K562 (cell line): ENCODE measurements around the gene PGLYRP1. TPM values are rescaled to one million over a fixed set of nuclear protein-coding genes. Genes with fewer than 3 reads are reported as not detected.
A peak's percentile ranks its signal among the peaks of the same experiment; 100 is the strongest.

ENCODE experiments used
- ATF1 ChIP-seq, 2 experiments: fragments of 450-650 bp in 1 of 2; IDR thresholded peaks; 2 replicates each; pipeline ENCODE4 v1.6.1; 2016; ENCODE audit warnings: missing compliant biosample characterization in 1 of 2, missing genetic modification characterization in 1 of 2
- COPS2 ChIP-seq: fragments of 450-650 bp; conservative IDR thresholded peaks from 2 replicates; pipeline ENCODE4 v1.6.1; 2016; ENCODE audit warnings: mild to moderate bottlenecking, moderate library complexity
- ELF4 ChIP-seq: fragments of 450-650 bp; formaldehyde crosslinking; IDR thresholded peaks from 2 replicates; pipeline ENCODE4 v1.4.0; 2022; ENCODE audit warnings: missing genetic modification characterization
- ETV5 ChIP-seq: sonication (generic); formaldehyde crosslinking; IDR thresholded peaks from 2 replicates; pipeline ENCODE4 v1.4.0; 2020; ENCODE audit warnings: low read depth, mild to moderate bottlenecking, missing genetic modification reagents
- HBP1 ChIP-seq: fragments of 450-650 bp; formaldehyde crosslinking; IDR thresholded peaks from 2 replicates; pipeline ENCODE4 v1.4.0; 2022; ENCODE audit warnings: missing genetic modification characterization
- HDAC6 ChIP-seq: IDR thresholded peaks from 2 replicates; pipeline ENCODE4 v1.6.1; 2012; ENCODE audit warnings: low read depth, mild to moderate bottlenecking, control low read depth, inconsistent platforms, low read length, moderate library complexity
- HMG20B ChIP-seq: fragments of 250-450 bp; sonication (Bioruptor Pico); IDR thresholded peaks from 2 replicates; pipeline ENCODE4 v1.5.0; 2021; ENCODE audit warnings: mild to moderate bottlenecking
- MAFK ChIP-seq: IDR thresholded peaks from 2 replicates; pipeline ENCODE4 v1.6.1; 2011; ENCODE audit warnings: low read length, improper control_type of control experiment
- MXD1 ChIP-seq: fragments of 250-450 bp; sonication (Bioruptor Pico); IDR thresholded peaks from 2 replicates; pipeline ENCODE4 v1.8.0; 2021; ENCODE audit warnings: borderline replicate concordance, mild to moderate bottlenecking, moderate library complexity; ENCODE audit not compliant: poor library complexity, severe bottlenecking
- NCOR1 ChIP-seq: fragments of 450-650 bp; IDR thresholded peaks from 2 replicates; pipeline ENCODE4 v1.6.1; 2016; ENCODE audit warnings: mild to moderate bottlenecking, moderate library complexity
- NR3C1 ChIP-seq: sonication (generic); formaldehyde crosslinking; IDR thresholded peaks from 2 replicates; pipeline ENCODE4 v1.8.1; 2022; ENCODE audit warnings: missing genetic modification reagents
- POLR2AphosphoS5 ChIP-seq: IDR thresholded peaks from 2 replicates; pipeline ENCODE4 v1.6.1; 2011; ENCODE audit warnings: mild to moderate bottlenecking, low read depth, low read length, moderate library complexity; ENCODE audit not compliant: control insufficient read depth, insufficient read depth
- POLR2G ChIP-seq: fragments of 200-400 bp; formaldehyde crosslinking; IDR thresholded peaks from 2 replicates; pipeline ENCODE4 v1.6.1; 2017; ENCODE audit warnings: low read depth, mild to moderate bottlenecking, antibody characterized with exemption, low read length, moderate library complexity
- SIRT6 ChIP-seq: IDR thresholded peaks from one replicate; pipeline ENCODE4 v1.6.1; 2012; ENCODE audit warnings: low read depth, mild to moderate bottlenecking, control low read depth, inconsistent platforms, low read length, moderate library complexity
- SRSF3 ChIP-seq: fragments of 200-400 bp; formaldehyde crosslinking; IDR thresholded peaks from 2 replicates; pipeline ENCODE4 v1.6.1; 2016; ENCODE audit warnings: mild to moderate bottlenecking, low read length, moderate library complexity; ENCODE audit not compliant: insufficient read depth
- TCF7 ChIP-seq: sonication (generic); IDR thresholded peaks from 2 replicates; pipeline ENCODE4 v1.6.1; 2016; ENCODE audit warnings: antibody characterized with exemption, borderline replicate concordance
- TEAD4 ChIP-seq, 2 experiments: sonication (generic) in 1 of 2; formaldehyde crosslinking in 1 of 2; IDR thresholded peaks; 2 replicates each; pipeline versions ENCODE4 v1.6.1 to v1.8.0; 2012 to 2022; ENCODE audit warnings: borderline replicate concordance in 1 of 2, inconsistent platforms in 1 of 2, low read length in 1 of 2, mild to moderate bottlenecking in 1 of 2, missing genetic modification reagents in 1 of 2
- THRA ChIP-seq: fragments of 450-650 bp; IDR thresholded peaks from 2 replicates; pipeline ENCODE4 v1.6.1; 2017; ENCODE audit warnings: mild to moderate bottlenecking, moderate library complexity
- ZBTB17 ChIP-seq: fragments of 450-650 bp; formaldehyde crosslinking; IDR thresholded peaks from 2 replicates; pipeline ENCODE4 v1.4.0; 2020; ENCODE audit warnings: mild to moderate bottlenecking
- ZNF124 ChIP-seq: sonication (generic); formaldehyde crosslinking; IDR thresholded peaks from 2 replicates; pipeline ENCODE4 v1.8.1; 2022; ENCODE audit warnings: missing genetic modification reagents
- ZNF146 ChIP-seq: IDR thresholded peaks from one replicate; pipeline ENCODE4 v1.6.1; 2018; ENCODE audit warnings: missing compliant biosample characterization; ENCODE audit not compliant: unreplicated experiment
- ZNF197 ChIP-seq: fragments of 200-800 bp; sonication (Bioruptor generic); IDR thresholded peaks from 2 replicates; pipeline ENCODE4 v1.6.1; 2016; ENCODE audit warnings: low read depth, missing genetic modification characterization, missing compliant biosample characterization
- ZNF282 ChIP-seq: sonication (generic); formaldehyde crosslinking; IDR thresholded peaks from 2 replicates; pipeline ENCODE4 v1.8.1; 2023; ENCODE audit warnings: missing genetic modification reagents
- ZNF507 ChIP-seq: conservative IDR thresholded peaks from 2 replicates; pipeline ENCODE4 v1.6.1; 2017; ENCODE audit warnings: missing genetic modification characterization, missing compliant biosample characterization
- ZNF79 ChIP-seq: fragments of 250-450 bp; sonication (Bioruptor Pico); IDR thresholded peaks from 2 replicates; pipeline ENCODE4 v1.4.0; 2020; ENCODE audit warnings: low read depth, mild to moderate bottlenecking, moderate library complexity
- polyA plus RNA-seq, 8 experiments: library from polyadenylated mRNA; depleted of rRNA in 4 of 8; stranded (reverse) in 5 of 8; unstranded in 3 of 8; fragments of >200 nt; fragmentation: Nextera tagmentation in 2 of 8; fragmentation: Illumina TruSeq in 1 of 8; extraction: Ambion mirVana in 2 of 8; extraction: Trizol in 1 of 8; gene quantifications; 2 replicates each; pipeline versions ENCODE4 v1.2.1 to v1.2.3, GENCODE V29; 2011 to 2014; ENCODE audit warnings: inconsistent platforms in 1 of 8, missing spikeins in 1 of 8
- total RNA-seq, 7 experiments: library from RNA; depleted of rRNA in 6 of 7; stranded (reverse); fragments of >200 nt in 6 of 7; fragmentation: Illumina TruSeq in 2 of 7; extraction: Trizol in 2 of 7; gene quantifications; 2 replicates each; pipeline versions ENCODE4 v1.2.1 to v1.2.3, GENCODE V29; 2011 to 2021; ENCODE audit warnings: low replicate concordance in 1 of 7

PGLYRP1 gene
- total and polyA plus RNA-seq, 9 of the 15 experiments (the other 6 are each of a cell fraction or from before 2014, with no cell fraction given): not detected

GRCh38 chr19:45994998-45995714, 27.7 kb downstream of the PGLYRP1 start, which contains the start of gene CCDC61 (continued):
- TF ChIP-seq ETV5 (no peak), NCOR1 (no peak), TEAD4 (IDR thresholded peaks at IDR 0.05; ENCODE audit: low read length) (no peak), TEAD4 (CRISPR knock-in tag; IDR thresholded peaks at IDR 0.05; ENCODE audit: borderline replicate concordance) (no peak), HMG20B (CRISPR knock-in tag) (no peak), POLR2AphosphoS5 (peak; percentile 64), ZBTB17 (no peak), ZNF197 (no peak), SRSF3 (no peak), THRA (no peak), SIRT6 (no peak), HDAC6 (no peak), MXD1 (peak; percentile 64), ELF4 (CRISPR knock-in tag) (peak; percentile 98), MAFK (no peak), ZNF79 (no peak), TCF7 (no peak), NR3C1 (CRISPR knock-in tag) (no peak), ZNF146 (CRISPR knock-in tag) (no peak), ZNF507 (no peak), HBP1 (CRISPR knock-in tag) (peak; percentile 91), ATF1 (CRISPR knock-in tag; IDR thresholded peaks at IDR 0.05) (no peak), ATF1 (tag; IDR thresholded peaks at IDR 0.05) (peak; percentile 95), POLR2G (peak; percentile 95), ZNF124 (no peak), ZNF282 (CRISPR knock-in tag) (no peak), COPS2 (no peak)
